ENCODE results near the gene TSSK6.
"Not testable (repeated sequence)": the region's sequence is repeated elsewhere in the genome, so short reads cannot be mapped to it uniquely, and the experiment has no call there.

Gene TSSK6

GRCh38 chr19:19486343-19487076 lies 28.8 kb downstream of the TSSK6 start:
- no peak for DNase-seq

GRCh38 chr19:19485998-19486290 lies 29.4 kb downstream of the TSSK6 start:
- no peak for DNase-seq

GRCh38 chr19:19485161-19485997 lies 30.0 kb downstream of the TSSK6 start:
- DNase-seq = no peak

GRCh38 chr19:19482809-19483596 lies 32.3 kb downstream of the TSSK6 start:
- no peak for DNase-seq

GRCh38 chr19:19480688-19481087 lies 34.7 kb downstream of the TSSK6 start:
- no peak for DNase-seq

- no peak for DNase-seq
Measured at GRCh38 chr19:19477705-19478383, 37.5 kb downstream of the TSSK6 start.

GRCh38 chr19:19475849-19476828 lies 39.2 kb downstream of the TSSK6 start:
- DNase-seq = peak; percentile 31

- DNase-seq = no peak
Measured at GRCh38 chr19:19475015-19475765, 40.2 kb downstream of the TSSK6 start.

- DNase-seq = not testable (repeated sequence)
Measured at GRCh38 chr19:19472106-19472505, 43.2 kb downstream of the TSSK6 start.

GRCh38 chr19:19471682-19472081 lies 43.7 kb downstream of the TSSK6 start:
- no peak for DNase-seq

GRCh38 chr19:19470579-19470978 lies 44.8 kb downstream of the TSSK6 start:
- no peak for DNase-seq

GRCh38 chr19:19468424-19469050 lies 46.8 kb downstream of the TSSK6 start:
- DNase-seq = no peak

- no peak for DNase-seq
Measured at GRCh38 chr19:19466201-19466600, 49.1 kb downstream of the TSSK6 start.

- DNase-seq = no peak
Measured at GRCh38 chr19:19465436-19466070, 49.8 kb downstream of the TSSK6 start.

- DNase-seq = no peak
Measured at GRCh38 chr19:19464339-19465098, 50.8 kb downstream of the TSSK6 start.

Data from CD4-positive, alpha-beta T cell treated with Interleukin-10 for 1 hour (primary cell).